Measurements from ENCODE around the gene CFLAR. TPM values are rescaled to one million over a fixed set of nuclear protein-coding genes. Genes with fewer than 3 reads are reported as not detected.

CFLAR gene
- total and polyA plus RNA-seq, 2 donors from 2014 or later = 47.2 to 263 TPM

DNA sequence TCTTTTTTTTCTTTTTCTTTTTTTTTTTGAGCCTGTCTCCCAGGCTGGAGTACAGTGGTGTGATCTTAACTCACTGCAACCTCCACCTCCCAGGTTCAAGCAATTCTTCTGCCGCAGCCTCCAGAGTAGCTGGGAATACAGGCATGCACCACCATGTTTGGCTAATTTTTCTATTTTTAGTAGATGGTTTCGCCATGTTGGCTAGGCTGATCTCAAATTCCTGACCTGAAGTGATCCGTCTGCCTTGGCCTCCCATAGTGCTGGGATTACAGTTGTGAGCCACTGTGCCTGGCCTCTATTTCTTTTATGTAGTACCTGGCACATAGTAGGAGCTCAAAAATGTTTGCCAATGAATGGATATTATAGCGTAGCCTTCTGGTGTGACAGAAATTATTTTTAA lies 6.8 kb upstream of the CFLAR start:
- no peak for DNase-seq
- no peaks in the 10 kb centered on the region for H3K27me3 ChIP-seq (ENCODE audit: control insufficient read depth, insufficient read depth, low read length)
- intact Hi-C loops (cut with DNase I) = no loop called here
- H3K9me3 ChIP-seq (ENCODE audit: control insufficient read depth in 2 of 3, insufficient read depth in 1 of 3, low read length in 3 of 3) = no peaks in the 10 kb centered on the region
- no peaks in the 10 kb centered on the region for H3K36me3 ChIP-seq (ENCODE audit: control insufficient read depth in 2 of 3, insufficient read depth in 3 of 3, low read length in 3 of 3)
- H3K4me3 ChIP-seq (ENCODE audit: low read length in 3 of 3) = no peak overlapping the region
- no peaks in the 10 kb centered on the region for H3K4me1 ChIP-seq (ENCODE audit: control insufficient read depth in 2 of 3, insufficient read depth in 2 of 3, low read depth in 1 of 3, low read length in 3 of 3)
- no peak overlapping the region for H3K27ac ChIP-seq (ENCODE audit: low read depth in 2 of 2, low read length in 2 of 2)
- FAIRE-seq = no peak
- H3K9ac ChIP-seq (ENCODE audit: low read length in 3 of 3) = no peak overlapping the region
- TF ChIP-seq, protein P1, sequence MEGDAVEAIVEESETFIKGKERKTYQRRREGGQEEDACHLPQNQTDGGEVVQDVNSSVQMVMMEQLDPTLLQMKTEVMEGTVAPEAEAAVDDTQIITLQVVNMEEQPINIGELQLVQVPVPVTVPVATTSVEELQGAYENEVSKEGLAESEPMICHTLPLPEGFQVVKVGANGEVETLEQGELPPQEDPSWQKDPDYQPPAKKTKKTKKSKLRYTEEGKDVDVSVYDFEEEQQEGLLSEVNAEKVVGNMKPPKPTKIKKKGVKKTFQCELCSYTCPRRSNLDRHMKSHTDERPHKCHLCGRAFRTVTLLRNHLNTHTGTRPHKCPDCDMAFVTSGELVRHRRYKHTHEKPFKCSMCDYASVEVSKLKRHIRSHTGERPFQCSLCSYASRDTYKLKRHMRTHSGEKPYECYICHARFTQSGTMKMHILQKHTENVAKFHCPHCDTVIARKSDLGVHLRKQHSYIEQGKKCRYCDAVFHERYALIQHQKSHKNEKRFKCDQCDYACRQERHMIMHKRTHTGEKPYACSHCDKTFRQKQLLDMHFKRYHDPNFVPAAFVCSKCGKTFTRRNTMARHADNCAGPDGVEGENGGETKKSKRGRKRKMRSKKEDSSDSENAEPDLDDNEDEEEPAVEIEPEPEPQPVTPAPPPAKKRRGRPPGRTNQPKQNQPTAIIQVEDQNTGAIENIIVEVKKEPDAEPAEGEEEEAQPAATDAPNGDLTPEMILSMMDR (IDR thresholded peaks at IDR 0.05; ENCODE audit: borderline replicate concordance, extremely low read depth, insufficient read depth) = no peak

DNA sequence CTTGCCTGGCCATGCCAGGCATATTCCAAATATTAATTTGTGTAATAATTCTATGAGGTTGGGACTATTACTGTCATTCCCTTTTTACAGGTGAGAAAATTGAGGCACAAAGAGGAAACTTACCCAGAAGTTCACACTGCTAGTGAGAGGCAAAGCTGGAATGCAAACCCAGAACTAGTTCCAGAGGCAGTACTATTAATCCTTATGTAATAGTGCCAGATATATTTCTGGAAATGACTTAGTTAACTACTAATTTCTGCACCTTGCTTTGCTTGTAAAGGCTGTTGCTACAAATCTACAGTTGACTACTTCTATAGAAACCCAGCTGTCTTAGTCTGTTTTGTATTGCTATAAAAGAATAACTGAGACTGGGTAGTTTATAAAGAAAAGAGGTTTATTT lies 5.3 kb upstream of the CFLAR start:
- no peak overlapping the region for H3K27ac ChIP-seq (ENCODE audit: low read depth in 2 of 2, low read length in 2 of 2)
- DNase-seq = no peak
- H3K4me1 ChIP-seq (ENCODE audit: control insufficient read depth in 2 of 3, insufficient read depth in 2 of 3, low read depth in 1 of 3, low read length in 3 of 3) = peaks cover 0 to 2% (median 0%) of the 10 kb centered on the region in 3 donors
- H3K36me3 ChIP-seq (ENCODE audit: control insufficient read depth in 2 of 3, insufficient read depth in 3 of 3, low read length in 3 of 3) = no peaks in the 10 kb centered on the region
- FAIRE-seq = no peak
- no peaks in the 10 kb centered on the region for H3K9me3 ChIP-seq (ENCODE audit: control insufficient read depth in 2 of 3, insufficient read depth in 1 of 3, low read length in 3 of 3)
- H3K9ac ChIP-seq (ENCODE audit: low read length in 3 of 3) = no peak overlapping the region
- intact Hi-C loops (cut with DNase I) = no loop called here
- no peak overlapping the region for H3K4me3 ChIP-seq (ENCODE audit: low read length in 3 of 3)
- TF ChIP-seq, protein P1 (IDR thresholded peaks at IDR 0.05; ENCODE audit: borderline replicate concordance, extremely low read depth, insufficient read depth) = no peak
- no peaks in the 10 kb centered on the region for H3K27me3 ChIP-seq (ENCODE audit: control insufficient read depth, insufficient read depth, low read length)

DNA sequence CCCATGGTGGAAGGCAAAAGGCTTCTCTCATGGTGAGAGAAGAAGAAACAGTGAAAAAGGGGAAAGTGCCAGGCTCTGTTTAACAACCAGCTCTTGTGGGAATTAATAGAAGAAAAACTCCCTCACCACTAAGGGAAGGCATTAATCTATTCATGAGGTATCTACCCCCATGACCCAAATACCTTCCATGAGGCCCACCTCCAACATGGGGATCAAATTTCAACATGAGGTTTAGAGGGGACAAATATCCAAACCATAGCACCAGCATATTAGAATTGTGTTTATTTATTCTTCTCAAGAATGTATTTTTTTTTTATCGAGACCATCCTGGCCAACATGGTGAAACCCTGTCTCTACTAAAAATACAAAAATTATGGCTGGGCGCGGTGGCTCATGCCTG lies 4.9 kb upstream of the CFLAR start:
- Histone ChIP-seq H3K27me3 (ENCODE audit: control insufficient read depth, insufficient read depth, low read length) (no peaks in the 10 kb centered on the region), H3K4me1 (ENCODE audit: control insufficient read depth in 2 of 3, insufficient read depth in 2 of 3, low read depth in 1 of 3, low read length in 3 of 3) (peaks cover 0 to 2% (median 0%) of the 10 kb centered on the region in 3 donors), H3K27ac (ENCODE audit: low read depth in 2 of 2, low read length in 2 of 2) (no peak overlapping the region), H3K36me3 (ENCODE audit: control insufficient read depth in 2 of 3, insufficient read depth in 3 of 3, low read length in 3 of 3) (no peaks in the 10 kb centered on the region), H3K4me3 (ENCODE audit: low read length in 3 of 3) (no peak overlapping the region), H3K9ac (ENCODE audit: low read length in 3 of 3) (no peak overlapping the region), H3K9me3 (ENCODE audit: control insufficient read depth in 2 of 3, insufficient read depth in 1 of 3, low read length in 3 of 3) (no peaks in the 10 kb centered on the region)
- intact Hi-C loops (cut with DNase I) = no loop called here
- FAIRE-seq (no peak), DNase-seq (no peak)
- TF ChIP-seq, protein P1 (IDR thresholded peaks at IDR 0.05; ENCODE audit: borderline replicate concordance, extremely low read depth, insufficient read depth) = no peak

- DNase-seq (no peak), FAIRE-seq (no peak)
- Histone ChIP-seq H3K9me3 (ENCODE audit: control insufficient read depth in 2 of 3, insufficient read depth in 1 of 3, low read length in 3 of 3) (no peaks in the 10 kb centered on the region), H3K9ac (ENCODE audit: low read length in 3 of 3) (no peak overlapping the region), H3K27ac (ENCODE audit: low read depth in 2 of 2, low read length in 2 of 2) (no peak overlapping the region), H3K36me3 (ENCODE audit: control insufficient read depth in 2 of 3, insufficient read depth in 3 of 3, low read length in 3 of 3) (no peaks in the 10 kb centered on the region), H3K4me3 (ENCODE audit: low read length in 3 of 3) (no peak overlapping the region), H3K27me3 (ENCODE audit: control insufficient read depth, insufficient read depth, low read length) (no peaks in the 10 kb centered on the region), H3K4me1 (ENCODE audit: control insufficient read depth in 2 of 3, insufficient read depth in 2 of 3, low read depth in 1 of 3, low read length in 3 of 3) (peaks cover 0 to 2% (median 0%) of the 10 kb centered on the region in 3 donors)
- intact Hi-C loops (cut with DNase I) = no loop called here
- TF ChIP-seq, protein P1 (IDR thresholded peaks at IDR 0.05; ENCODE audit: borderline replicate concordance, extremely low read depth, insufficient read depth) = no peak
Observed at GRCh38 chr2:201114350-201114749, 1.6 kb upstream of the CFLAR start.
